Tibial nerve (tissue), 4 donors: ENCODE measurements around the gene STPG1. TPM values are rescaled to one million over a fixed set of nuclear protein-coding genes. Genes with fewer than 3 reads are reported as not detected.

ENCODE experiments used
- DNase-seq, 2 donors: peaks; one replicate each; pipeline ENCODE4 v3.0.0-alpha.2; 2019; ENCODE audit warnings: low spot score in 2 of 2
- H3K27ac ChIP-seq, 4 donors: fragments of 200-600 bp; sonication (generic) in 3 of 4; one replicate each; pipeline ENCODE4 v1.5.1; 2017 to 2019; ENCODE audit warnings: mild to moderate bottlenecking in 1 of 4
- H3K27me3 ChIP-seq, 2 donors: fragments of 200-600 bp; sonication (generic) in 1 of 2; one replicate each; pipeline versions ENCODE4 v1.5.1 to v1.6.0; 2017 to 2019
- H3K36me3 ChIP-seq, 3 donors: fragments of 200-600 bp; sonication (generic); one replicate each; pipeline ENCODE4 v1.5.1; 2018 to 2019
- H3K4me1 ChIP-seq, 4 donors: fragments of 200-600 bp; sonication (generic) in 3 of 4; one replicate each; pipeline ENCODE4 v1.5.1; 2017 to 2019
- H3K4me3 ChIP-seq, 4 donors: fragments of 200-600 bp; sonication (generic) in 3 of 4; one replicate each; pipeline ENCODE4 v1.5.1; 2017 to 2019; ENCODE audit warnings: mild to moderate bottlenecking in 1 of 4, moderate library complexity in 1 of 4
- H3K9me3 ChIP-seq, 4 donors: fragments of 200-600 bp; sonication (generic) in 3 of 4; one replicate each; pipeline ENCODE4 v1.5.1; 2017 to 2019
- EP300 ChIP-seq, 2 donors: sonication (generic); formaldehyde crosslinking; IDR thresholded peaks; one replicate each; pipeline ENCODE4 v1.6.1; 2017; ENCODE audit warnings: antibody characterized with exemption in 2 of 2, mild to moderate bottlenecking in 1 of 2
- POLR2A ChIP-seq, 2 donors: fragments of 450-650 bp; IDR thresholded peaks; one replicate each; pipeline ENCODE4 v1.6.1; 2017; ENCODE audit warnings: antibody characterized with exemption in 2 of 2, mild to moderate bottlenecking in 2 of 2, moderate library complexity in 2 of 2
- WGBS, 2 donors: methylation state at CpG; one replicate each; pipeline ENCODE4 v1.1.5; 2018; 5-methylcytosine and 5-hydroxymethylcytosine counted together
- total RNA-seq, 4 donors: library from RNA; depleted of rRNA; stranded (reverse); fragments of >200 nt; gene quantifications; one replicate each; pipeline ENCODE4 v1.1.0, GENCODE V29; 2016
- TF ChIP-seq, protein P1 (sequence below), 5 experiments: fragments of 200-600 bp in 3 of 5; fragments of 450-650 bp in 2 of 5; sonication (generic) in 3 of 5; IDR thresholded peaks; one replicate each; pipeline ENCODE4 v1.5.1; 2016 to 2019; ENCODE audit warnings: antibody characterized with exemption in 5 of 5, mild to moderate bottlenecking in 3 of 5, moderate library complexity in 2 of 5

The STPG1 gene
- total RNA-seq, 4 donors from 2014 or later: 1.5 to 5.7 (median 3.0) TPM

DNA sequence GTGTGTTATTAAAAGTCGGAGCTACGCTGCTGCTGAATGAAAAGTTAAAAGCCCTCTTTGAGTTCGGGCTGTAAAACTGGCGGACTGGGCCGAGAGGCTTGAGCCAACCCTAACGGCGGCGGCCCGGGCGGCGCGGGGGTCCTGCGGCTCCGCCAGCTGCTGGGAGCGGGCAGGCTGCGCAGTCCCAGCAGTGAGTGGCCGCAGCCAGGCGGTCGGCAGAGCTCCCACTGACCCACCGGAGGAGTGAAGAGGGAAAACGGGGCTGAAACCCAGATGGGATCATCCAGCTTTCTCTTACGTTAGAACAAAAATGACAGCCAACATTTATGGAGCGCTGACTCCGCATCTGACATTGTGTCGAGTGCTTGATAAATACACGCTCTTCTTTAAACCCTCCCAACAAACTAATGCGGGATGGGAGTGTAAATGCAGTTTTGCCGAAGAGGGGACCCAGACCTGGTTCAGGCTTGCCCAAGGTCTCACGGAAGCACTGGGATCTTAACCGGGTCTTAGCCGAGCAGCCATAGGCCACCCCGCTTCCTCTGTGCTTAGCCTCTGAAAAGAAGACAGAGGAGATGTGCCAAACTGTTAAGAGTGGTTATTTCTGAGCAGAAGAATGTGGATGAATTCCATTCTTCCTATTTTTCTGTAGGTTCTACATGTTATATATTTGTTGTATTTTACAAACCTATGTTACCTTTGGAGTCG lies 91.0 kb downstream of the STPG1 start:
- Histone ChIP-seq H3K27ac (peak overlapping the region in 2 of 4 donors; percentile 68 to 77), H3K27me3 (peaks cover 0 to 50% of the 10 kb centered on the region in 2 donors), H3K9me3 (no peaks in the 10 kb centered on the region), H3K4me1 (peaks cover 0 to 40% (median 16%) of the 10 kb centered on the region in 4 donors), H3K4me3 (peak overlapping the region; percentile 33 to 60 (median 47)), H3K36me3 (no peaks in the 10 kb centered on the region)
- WGBS, 2 donors: 25 to 47% methylated on average over 13 to 33 of the region's 33 CpGs
- TF ChIP-seq EP300 (IDR thresholded peaks at IDR 0.05) (no peak), POLR2A (IDR thresholded peaks at IDR 0.05) (no peak)
- TF ChIP-seq, protein P1, sequence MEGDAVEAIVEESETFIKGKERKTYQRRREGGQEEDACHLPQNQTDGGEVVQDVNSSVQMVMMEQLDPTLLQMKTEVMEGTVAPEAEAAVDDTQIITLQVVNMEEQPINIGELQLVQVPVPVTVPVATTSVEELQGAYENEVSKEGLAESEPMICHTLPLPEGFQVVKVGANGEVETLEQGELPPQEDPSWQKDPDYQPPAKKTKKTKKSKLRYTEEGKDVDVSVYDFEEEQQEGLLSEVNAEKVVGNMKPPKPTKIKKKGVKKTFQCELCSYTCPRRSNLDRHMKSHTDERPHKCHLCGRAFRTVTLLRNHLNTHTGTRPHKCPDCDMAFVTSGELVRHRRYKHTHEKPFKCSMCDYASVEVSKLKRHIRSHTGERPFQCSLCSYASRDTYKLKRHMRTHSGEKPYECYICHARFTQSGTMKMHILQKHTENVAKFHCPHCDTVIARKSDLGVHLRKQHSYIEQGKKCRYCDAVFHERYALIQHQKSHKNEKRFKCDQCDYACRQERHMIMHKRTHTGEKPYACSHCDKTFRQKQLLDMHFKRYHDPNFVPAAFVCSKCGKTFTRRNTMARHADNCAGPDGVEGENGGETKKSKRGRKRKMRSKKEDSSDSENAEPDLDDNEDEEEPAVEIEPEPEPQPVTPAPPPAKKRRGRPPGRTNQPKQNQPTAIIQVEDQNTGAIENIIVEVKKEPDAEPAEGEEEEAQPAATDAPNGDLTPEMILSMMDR (IDR thresholded peaks at IDR 0.05): no peak
- DNase-seq: no peak

DNA sequence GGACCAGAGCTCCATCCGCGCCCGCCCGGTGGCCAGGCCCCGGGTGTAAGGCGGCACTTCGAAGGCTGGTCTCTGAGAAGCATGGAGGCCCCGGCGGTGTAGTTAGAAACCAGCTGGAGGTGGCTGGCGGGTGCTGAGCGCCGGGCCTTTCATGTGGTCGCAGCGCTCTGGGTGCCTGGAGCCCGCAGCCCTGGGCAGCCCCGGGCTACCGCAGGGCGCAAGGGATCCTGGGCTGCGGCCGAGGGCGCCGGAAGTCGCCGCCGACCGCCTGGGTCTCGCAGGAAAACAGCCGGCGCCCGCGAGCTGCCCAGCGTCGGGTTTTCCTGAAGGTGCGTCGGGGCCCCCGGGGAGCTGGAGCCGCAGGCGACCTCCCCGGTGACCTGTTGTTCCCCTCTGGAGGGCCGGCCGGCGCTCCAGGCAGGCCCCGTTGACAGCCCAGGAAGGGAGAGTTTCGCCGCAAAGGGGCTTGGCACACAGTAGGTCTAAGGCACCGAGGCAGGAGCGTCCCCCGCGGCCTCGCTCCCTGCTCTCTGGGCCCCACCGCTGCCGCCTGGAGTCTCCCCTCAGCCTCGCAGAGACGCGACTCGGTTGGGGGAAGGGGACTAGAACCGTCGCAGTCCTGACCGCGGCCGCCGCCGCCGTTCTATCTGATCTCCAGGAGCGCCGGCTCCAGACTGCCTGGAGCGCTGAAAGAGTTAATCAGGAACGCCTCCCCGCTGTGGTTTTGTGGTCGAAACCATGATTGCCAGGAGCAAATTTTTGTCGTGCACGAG lies 91.7 kb downstream of the STPG1 start:
- Histone ChIP-seq H3K4me3 (peak overlapping the region; percentile 33 to 60 (median 47)), H3K4me1 (peaks cover 0 to 40% (median 16%) of the 10 kb centered on the region in 4 donors), H3K27ac (peak overlapping the region in 2 of 4 donors; percentile 68 to 77), H3K9me3 (no peaks in the 10 kb centered on the region), H3K27me3 (peaks cover 0 to 57% of the 10 kb centered on the region in 2 donors), H3K36me3 (no peaks in the 10 kb centered on the region)
- TF ChIP-seq EP300 (IDR thresholded peaks at IDR 0.05): no peak
- TF ChIP-seq POLR2A (IDR thresholded peaks at IDR 0.05): no peak
- TF ChIP-seq, protein P1 (IDR thresholded peaks at IDR 0.05): no peak
- 15 to 61% methylated on average over 8 to 69 of the region's 72 CpGs for WGBS, 2 donors
- no peak for DNase-seq

DNA sequence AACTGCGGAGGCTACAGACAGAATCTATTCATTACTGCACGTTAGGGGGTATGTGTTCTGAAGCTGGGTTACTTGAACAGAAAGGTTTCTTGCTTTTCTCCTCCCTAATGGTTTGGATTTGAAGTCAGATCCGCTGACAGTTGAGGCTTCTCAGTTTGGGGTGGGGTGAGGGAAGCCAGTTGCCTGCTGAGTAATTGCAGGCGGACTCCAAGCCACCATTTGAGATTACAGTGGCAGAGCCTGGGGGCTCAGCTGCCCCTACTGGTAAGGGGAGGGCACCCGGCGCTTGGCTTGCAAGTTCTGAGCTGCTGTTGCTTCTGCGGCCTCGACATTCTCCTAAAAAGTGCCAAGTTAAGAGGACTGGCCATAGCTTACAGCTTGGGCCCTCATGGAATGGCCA lies 92.5 kb downstream of the STPG1 start:
- Histone ChIP-seq H3K27ac (no peak overlapping the region), H3K4me1 (peaks cover 0 to 40% (median 16%) of the 10 kb centered on the region in 4 donors), H3K4me3 (peak overlapping the region in 1 of 4 donors; percentile 60), H3K9me3 (no peaks in the 10 kb centered on the region), H3K27me3 (peaks cover 0 to 59% of the 10 kb centered on the region in 2 donors), H3K36me3 (no peaks in the 10 kb centered on the region)
- 82 to 95% methylated on average over 8 of the region's 8 CpGs for WGBS, 2 donors
- TF ChIP-seq EP300 (IDR thresholded peaks at IDR 0.05): no peak
- TF ChIP-seq, protein P1 (IDR thresholded peaks at IDR 0.05): no peak
- no peak for TF ChIP-seq POLR2A (IDR thresholded peaks at IDR 0.05)
- DNase-seq: no peak

- peaks cover 0 to 40% (median 16%) of the 10 kb centered on the region in 4 donors for H3K4me1 ChIP-seq
- 80 to 100% methylated on average over 1 of the region's 1 CpG for WGBS, 2 donors
- no peaks in the 10 kb centered on the region for H3K9me3 ChIP-seq
- H3K4me3 ChIP-seq: no peak overlapping the region
- H3K36me3 ChIP-seq: no peaks in the 10 kb centered on the region
- no peak for TF ChIP-seq EP300 (IDR thresholded peaks at IDR 0.05)
- TF ChIP-seq, protein P1 (IDR thresholded peaks at IDR 0.05): no peak
- no peak for TF ChIP-seq POLR2A (IDR thresholded peaks at IDR 0.05)
- H3K27me3 ChIP-seq: peaks cover 0 to 59% of the 10 kb centered on the region in 2 donors
- DNase-seq: no peak
- no peak overlapping the region for H3K27ac ChIP-seq
Observed at GRCh38 chr1:24319962-24320361, 93.6 kb downstream of the STPG1 start.
